NCI-H345 treated with DMSO at 0.1 percent for 48 hours (cell line): ENCODE measurements around the gene P4HA3.

ENCODE experiments used
- DNase-seq: peaks from one replicate; lab custom pipeline; 2025; ENCODE audit not compliant: unreplicated experiment; lab: John Stamatoyannopoulos, UW

P4HA3 gene

GRCh38 chr11:74318241-74318932 is 6.9 kb upstream of the P4HA3 start:
- no peak for DNase-seq

- no peak for DNase-seq
These were observed 5.5 kb upstream of the P4HA3 start for GRCh38 chr11:74316772-74317505.

- no peak for DNase-seq
These were observed 886 bp upstream of the P4HA3 start for GRCh38 chr11:74312326-74312725.

GRCh38 chr11:74310857-74311256 is 583 bp downstream of the P4HA3 start:
- no peak for DNase-seq

- no peak for DNase-seq
These were observed 4.0 kb downstream of the P4HA3 start for GRCh38 chr11:74307434-74307833.

- DNase-seq: no peak
These were observed 4.8 kb downstream of the P4HA3 start for GRCh38 chr11:74306435-74307175.

- DNase-seq: no peak
These were observed 12.4 kb downstream of the P4HA3 start for GRCh38 chr11:74299015-74299414.

- DNase-seq: no peak
These were observed 14.0 kb downstream of the P4HA3 start for GRCh38 chr11:74297484-74297883.

GRCh38 chr11:74288911-74289310 is 22.5 kb downstream of the P4HA3 start:
- DNase-seq: no peak

GRCh38 chr11:74288161-74288560 is 23.3 kb downstream of the P4HA3 start:
- DNase-seq: no peak

GRCh38 chr11:74284466-74284865 is 27.0 kb downstream of the P4HA3 start:
- no peak for DNase-seq

- DNase-seq: no peak
These were observed 27.8 kb downstream of the P4HA3 start for GRCh38 chr11:74283580-74284180.

GRCh38 chr11:74282914-74283371 is 28.5 kb downstream of the P4HA3 start:
- no peak for DNase-seq

GRCh38 chr11:74282421-74282820 is 29.0 kb downstream of the P4HA3 start:
- no peak for DNase-seq

GRCh38 chr11:74280494-74280893 is 30.9 kb downstream of the P4HA3 start:
- peak; percentile 21 for DNase-seq

GRCh38 chr11:74279256-74279655 is 32.2 kb downstream of the P4HA3 start:
- DNase-seq: no peak

- DNase-seq: no peak
These were observed 32.7 kb downstream of the P4HA3 start for GRCh38 chr11:74278721-74279161.

GRCh38 chr11:74278103-74278502 is 33.3 kb downstream of the P4HA3 start:
- DNase-seq: no peak

- no peak for DNase-seq
These were observed 34.9 kb downstream of the P4HA3 start for GRCh38 chr11:74276581-74276980.

- no peak for DNase-seq
These were observed 39.2 kb downstream of the P4HA3 start for GRCh38 chr11:74272276-74272675.

GRCh38 chr11:74269161-74269811 is 42.2 kb downstream of the P4HA3 start:
- DNase-seq: no peak
